Measurements from ENCODE around the gene CIT. TPM values are rescaled to one million over a fixed set of nuclear protein-coding genes. Genes with fewer than 3 reads are reported as not detected.

The CIT gene
- total and polyA plus RNA-seq, 9 of the 15 experiments (the other 6 are each of a cell fraction or from before 2014, with no cell fraction given): 1.1 to 46.7 (median 21.3) TPM

DNA sequence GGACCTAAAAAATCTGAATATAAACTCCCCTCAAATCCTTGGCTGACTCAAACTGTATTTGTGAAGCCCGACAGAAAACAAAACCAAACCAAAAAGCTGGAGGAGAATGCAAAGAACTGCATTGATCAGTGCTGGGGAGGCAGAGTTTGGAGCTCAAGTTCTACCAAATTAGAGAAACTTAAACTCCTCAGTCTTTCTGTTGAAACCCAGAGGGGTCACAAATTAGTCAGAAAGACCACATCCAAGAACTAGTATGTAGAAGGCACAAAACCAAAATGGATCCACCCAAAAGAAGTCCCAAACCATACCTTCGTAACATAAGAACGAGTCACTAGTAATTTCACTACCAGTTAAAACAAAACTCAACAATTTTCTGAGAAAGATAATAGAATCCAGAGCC lies 224.5 kb downstream of the CIT start (continued):
- TF ChIP-seq MTA1 (IDR thresholded peaks at IDR 0.05; ENCODE audit: borderline replicate concordance) (no peak), CHD4 (IDR thresholded peaks at IDR 0.05; ENCODE audit: insufficient read depth, insufficient replicate concordance, low read depth, low read length, poor library complexity, severe bottlenecking) (no peak)

DNA sequence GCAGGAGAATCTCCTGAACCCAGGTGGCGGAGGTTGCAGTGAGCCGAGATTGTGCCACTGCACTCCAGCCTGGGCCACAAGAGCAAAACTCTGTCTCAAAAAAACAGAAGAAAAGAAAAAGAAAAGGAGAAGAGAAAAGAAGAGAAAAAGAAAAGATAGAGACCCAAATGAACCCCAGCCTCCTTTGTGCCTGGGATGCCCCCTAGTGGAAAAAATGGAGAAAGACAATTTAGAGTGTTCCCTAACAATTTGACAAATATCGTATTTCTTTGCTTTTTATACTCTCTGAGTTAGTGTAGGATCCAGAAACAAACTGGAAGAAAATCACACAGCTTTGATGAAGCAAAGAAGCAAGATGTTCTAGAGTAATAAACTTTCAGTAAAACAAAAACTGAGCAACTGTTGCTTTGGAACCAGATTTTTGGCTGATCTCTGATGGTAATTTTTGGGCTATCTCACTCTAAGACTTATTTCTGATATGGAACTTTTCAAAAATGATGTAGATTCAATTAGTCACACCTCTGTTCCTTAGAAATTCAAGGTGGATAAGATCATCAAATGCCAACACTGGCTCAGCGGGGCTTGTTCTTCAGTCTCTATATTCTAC lies 227.8 kb downstream of the CIT start:
- in situ Hi-C loops (cut with MboI): no loop called here
- TF ChIP-seq TEAD2 (tag; IDR thresholded peaks at IDR 0.05) (peak; percentile 58; the same call in 1 of the 2 replicates), BMI1 (IDR thresholded peaks at IDR 0.05; ENCODE audit: low read length) (no peak), RAD21 (CRISPR knock-in tag; conservative IDR thresholded peaks at IDR 0.05 in 1 of 2, IDR thresholded peaks at IDR 0.05 in 1 of 2) (peak; percentile 65 to 82), HLTF (IDR thresholded peaks at IDR 0.05) (0 out of 2 replicates have a peak, but pooled peaks have one; percentile 24), CC2D1A (IDR thresholded peaks at IDR 0.05) (peak; percentile 58; the same call in 1 of the 2 replicates), ARID2 (IDR thresholded peaks at IDR 0.05) (peak; percentile 67; the same call in 1 of the 2 replicates), ZNF75A (CRISPR knock-in tag; IDR thresholded peaks at IDR 0.05) (no peak), NFATC3 (IDR thresholded peaks at IDR 0.05) (0 out of 2 replicates have a peak, but pooled peaks have one; percentile 27), U2AF1 (optimal IDR thresholded peaks at IDR 0.05; ENCODE audit: low read depth, low read length) (peak; percentile 27), SMC3 (conservative IDR thresholded peaks at IDR 0.05; ENCODE audit: insufficient read depth, low read depth, low read length) (0 out of 2 replicates have a peak, but pooled peaks have one; percentile 48)
- TF ChIP-seq, protein P1, sequence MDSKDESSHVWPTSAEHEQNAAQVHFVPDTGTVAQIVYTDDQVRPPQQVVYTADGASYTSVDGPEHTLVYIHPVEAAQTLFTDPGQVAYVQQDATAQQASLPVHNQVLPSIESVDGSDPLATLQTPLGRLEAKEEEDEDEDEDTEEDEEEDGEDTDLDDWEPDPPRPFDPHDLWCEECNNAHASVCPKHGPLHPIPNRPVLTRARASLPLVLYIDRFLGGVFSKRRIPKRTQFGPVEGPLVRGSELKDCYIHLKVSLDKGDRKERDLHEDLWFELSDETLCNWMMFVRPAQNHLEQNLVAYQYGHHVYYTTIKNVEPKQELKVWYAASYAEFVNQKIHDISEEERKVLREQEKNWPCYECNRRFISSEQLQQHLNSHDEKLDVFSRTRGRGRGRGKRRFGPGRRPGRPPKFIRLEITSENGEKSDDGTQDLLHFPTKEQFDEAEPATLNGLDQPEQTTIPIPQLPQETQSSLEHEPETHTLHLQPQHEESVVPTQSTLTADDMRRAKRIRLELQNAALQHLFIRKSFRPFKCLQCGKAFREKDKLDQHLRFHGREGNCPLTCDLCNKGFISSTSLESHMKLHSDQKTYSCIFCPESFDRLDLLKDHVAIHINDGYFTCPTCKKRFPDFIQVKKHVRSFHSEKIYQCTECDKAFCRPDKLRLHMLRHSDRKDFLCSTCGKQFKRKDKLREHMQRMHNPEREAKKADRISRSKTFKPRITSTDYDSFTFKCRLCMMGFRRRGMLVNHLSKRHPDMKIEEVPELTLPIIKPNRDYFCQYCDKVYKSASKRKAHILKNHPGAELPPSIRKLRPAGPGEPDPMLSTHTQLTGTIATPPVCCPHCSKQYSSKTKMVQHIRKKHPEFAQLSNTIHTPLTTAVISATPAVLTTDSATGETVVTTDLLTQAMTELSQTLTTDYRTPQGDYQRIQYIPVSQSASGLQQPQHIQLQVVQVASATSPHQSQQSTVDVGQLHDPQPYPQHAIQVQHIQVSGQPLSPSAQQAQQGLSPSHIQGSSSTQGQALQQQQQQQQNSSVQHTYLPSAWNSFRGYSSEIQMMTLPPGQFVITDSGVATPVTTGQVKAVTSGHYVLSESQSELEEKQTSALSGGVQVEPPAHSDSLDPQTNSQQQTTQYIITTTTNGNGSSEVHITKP (IDR thresholded peaks at IDR 0.05; ENCODE audit: partially characterized antibody): no peak
- TF ChIP-seq, protein P2, sequence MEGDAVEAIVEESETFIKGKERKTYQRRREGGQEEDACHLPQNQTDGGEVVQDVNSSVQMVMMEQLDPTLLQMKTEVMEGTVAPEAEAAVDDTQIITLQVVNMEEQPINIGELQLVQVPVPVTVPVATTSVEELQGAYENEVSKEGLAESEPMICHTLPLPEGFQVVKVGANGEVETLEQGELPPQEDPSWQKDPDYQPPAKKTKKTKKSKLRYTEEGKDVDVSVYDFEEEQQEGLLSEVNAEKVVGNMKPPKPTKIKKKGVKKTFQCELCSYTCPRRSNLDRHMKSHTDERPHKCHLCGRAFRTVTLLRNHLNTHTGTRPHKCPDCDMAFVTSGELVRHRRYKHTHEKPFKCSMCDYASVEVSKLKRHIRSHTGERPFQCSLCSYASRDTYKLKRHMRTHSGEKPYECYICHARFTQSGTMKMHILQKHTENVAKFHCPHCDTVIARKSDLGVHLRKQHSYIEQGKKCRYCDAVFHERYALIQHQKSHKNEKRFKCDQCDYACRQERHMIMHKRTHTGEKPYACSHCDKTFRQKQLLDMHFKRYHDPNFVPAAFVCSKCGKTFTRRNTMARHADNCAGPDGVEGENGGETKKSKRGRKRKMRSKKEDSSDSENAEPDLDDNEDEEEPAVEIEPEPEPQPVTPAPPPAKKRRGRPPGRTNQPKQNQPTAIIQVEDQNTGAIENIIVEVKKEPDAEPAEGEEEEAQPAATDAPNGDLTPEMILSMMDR (IDR thresholded peaks at IDR 0.05 in 2 of 3, conservative IDR thresholded peaks at IDR 0.05 in 1 of 3; ENCODE audit: insufficient read depth in 2 of 3, low read depth in 1 of 3, low read length in 3 of 3): peak; percentile 57 to 92 (median 73); a peak in 5 of 6 replicates

More for the DNA sequence above, 227.8 kb downstream of the CIT start:
- no peaks in the 10 kb centered on the region for H4K20me1 ChIP-seq (replicated peaks; ENCODE audit: control insufficient read depth, insufficient read depth, low read length)
- H3K9me3 ChIP-seq (replicated peaks; ENCODE audit: control insufficient read depth, insufficient read depth, low read depth, low read length): no peaks in the 10 kb centered on the region
- CTCF ChIA-PET (ENCODE audit: low intra/inter-chr PET ratio): interaction anchor here (0.6 to 1.6 kb wide), 3 partner anchors 11 to 827 kb away, joined by 3 to 15 read pairs (median 4); no protein-coding TSS in a partner anchor
- H3K79me2 ChIP-seq (ENCODE audit: control insufficient read depth, insufficient read depth, low read length): no peaks in the 10 kb centered on the region
- DNase-seq (ENCODE audit: extremely low read depth in 1 of 4, low spot score in 3 of 4): peak; percentile 51 to 61 (median 59)
- intact Hi-C loops (cut with micrococcal nuclease): loop anchor here (1.0 to 10.0 kb wide), 3 partner anchors 104 to 535 kb away; no protein-coding TSS in a partner anchor
- no peaks in the 10 kb centered on the region for H3K36me3 ChIP-seq (ENCODE audit: control insufficient read depth, insufficient read depth, low read length)
- no peak overlapping the region for H3K9ac ChIP-seq (ENCODE audit: insufficient read depth in 1 of 2, low read depth in 2 of 2, low read length in 2 of 2)
- 3% methylated on average over 4 of the region's 4 CpGs for WGBS (ENCODE audit: insufficient coverage, low coverage, missing lambda C conversion rate)
- peaks cover 5 to 7% of the 10 kb centered on the region in 2 experiments; a peak in 1 of 5 replicates for H3K27me3 ChIP-seq (ENCODE audit: control insufficient read depth in 2 of 2, insufficient read depth in 2 of 2, low read length in 2 of 2)
- POLR2A ChIA-PET: interaction anchor here (0.6 to 0.7 kb wide), 2 partner anchors 15 to 234 kb away, joined by 3 read pairs; no protein-coding TSS in a partner anchor
- no TSS peak for BruUV-seq (replicated peaks)
- no peak overlapping the region for H3K4me2 ChIP-seq (ENCODE audit: insufficient read depth, low read length)
- H2AFZ ChIP-seq (ENCODE audit: low read depth, low read length): no peak overlapping the region; the same call in 1 of the 2 replicates
- no peak overlapping the region for H3K27ac ChIP-seq (ENCODE audit: extremely low read depth, low read depth, low read length)
- no peaks in the 10 kb centered on the region for H3K9me1 ChIP-seq (ENCODE audit: control insufficient read depth, insufficient read depth, low read length)
- no peak overlapping the region for H3K4me3 ChIP-seq
- FAIRE-seq: peak; percentile 79
- peak; percentile 76 for ATAC-seq
- H3K4me1 ChIP-seq (replicated peaks in 1 of 2; ENCODE audit: control insufficient read depth in 2 of 2, insufficient read depth in 2 of 2, low read length in 2 of 2): no peaks in the 10 kb centered on the region

Measured in K562 (cell line).